WTC11 (cell line): ENCODE measurements around the gene WNT2. TPM values are rescaled to one million over a fixed set of nuclear protein-coding genes. Genes with fewer than 3 reads are reported as not detected.

Experiments used
- ATAC-seq: fragments of 200-7000 bp; cut with Tn5 transposase; 2 replicates; pipeline ENCODE4 v1.10.0; 2021; ENCODE audit warnings: mild to moderate bottlenecking, moderate library complexity
- CTCF ChIA-PET: fragments of 300-600 bp; sonication (Branson Sonifier 250); formaldehyde crosslinking; loops from one replicate; lab custom pipeline; 2021; ENCODE audit warnings: antibody characterized with exemption; lab: Charles Lee
- POLR2A ChIA-PET: fragments of 350-600 bp; sonication (Branson Sonifier 250); formaldehyde crosslinking; loops from one replicate; lab custom pipeline; 2021; ENCODE audit warnings: antibody characterized with exemption; lab: Charles Lee
- DNase-seq: peaks from one replicate; pipeline ENCODE4 v3.0.0; 2021; ENCODE audit warnings: low spot score
- H3K27ac Mint-ChIP-seq: 2 replicates; pipeline ENCODE4 v1.8.0; 2021; ENCODE audit warnings: mixed read lengths
- H3K27me3 Mint-ChIP-seq: 2 replicates; pipeline ENCODE4 v1.8.0; 2021; ENCODE audit warnings: low read depth, mild to moderate bottlenecking, moderate library complexity, mixed read lengths
- H3K36me3 Mint-ChIP-seq: 2 replicates; pipeline ENCODE4 v1.8.0; 2021; ENCODE audit warnings: mixed read lengths
- H3K4me1 Mint-ChIP-seq: 2 replicates; pipeline ENCODE4 v1.8.0; 2022; ENCODE audit warnings: mixed read lengths
- H3K4me3 Mint-ChIP-seq: 2 replicates; pipeline ENCODE4 v1.8.0; 2021; ENCODE audit warnings: mild to moderate bottlenecking, moderate library complexity, mixed read lengths
- H3K9me3 Mint-ChIP-seq: 2 replicates; pipeline ENCODE4 v1.8.0; 2021; ENCODE audit warnings: mixed read lengths
- ATF1 ChIP-seq: sonication (generic); formaldehyde crosslinking; IDR thresholded peaks from 2 replicates; pipeline ENCODE4 v1.8.1; 2023; ENCODE audit warnings: mild to moderate bottlenecking, moderate library complexity, missing genetic modification reagents
- CBFB ChIP-seq: sonication (generic); formaldehyde crosslinking; IDR thresholded peaks from 2 replicates; pipeline ENCODE4 v1.8.1; 2022; ENCODE audit warnings: mild to moderate bottlenecking, low read depth, missing genetic modification reagents
- ETV6 ChIP-seq: sonication (generic); formaldehyde crosslinking; IDR thresholded peaks from 2 replicates; pipeline ENCODE4 v1.8.1; 2022; ENCODE audit warnings: mild to moderate bottlenecking, missing genetic modification reagents
- FOXJ3 ChIP-seq: sonication (generic); formaldehyde crosslinking; IDR thresholded peaks from 2 replicates; pipeline ENCODE4 v1.9.0; 2021; ENCODE audit warnings: missing genetic modification reagents, mild to moderate bottlenecking, borderline replicate concordance
- MXD4 ChIP-seq: fragments of 250-450 bp; sonication (Bioruptor Pico); IDR thresholded peaks from 2 replicates; pipeline ENCODE4 v1.8.0; 2021; ENCODE audit warnings: mild to moderate bottlenecking, moderate library complexity, borderline replicate concordance
- NR2C2 ChIP-seq: sonication (generic); formaldehyde crosslinking; IDR thresholded peaks from 2 replicates; pipeline ENCODE4 v1.8.0; 2022; ENCODE audit warnings: mild to moderate bottlenecking, missing genetic modification reagents
- PRRX2 ChIP-seq: fragments of 250-450 bp; sonication (Bioruptor Pico); IDR thresholded peaks from 2 replicates; pipeline ENCODE4 v1.8.0; 2021; ENCODE audit warnings: mild to moderate bottlenecking
- SMAD3 ChIP-seq: sonication (generic); formaldehyde crosslinking; IDR thresholded peaks from 2 replicates; pipeline ENCODE4 v1.8.0; 2022; ENCODE audit warnings: missing genetic modification reagents, mild to moderate bottlenecking, borderline replicate concordance
- TEAD1 ChIP-seq: sonication (generic); formaldehyde crosslinking; IDR thresholded peaks from 2 replicates; pipeline ENCODE4 v1.8.0; 2022; ENCODE audit warnings: mild to moderate bottlenecking, missing genetic modification reagents
- TP53 ChIP-seq: sonication (generic); formaldehyde crosslinking; IDR thresholded peaks from 2 replicates; pipeline ENCODE4 v1.8.1; 2023; ENCODE audit warnings: mild to moderate bottlenecking, missing genetic modification reagents
- ZNF219 ChIP-seq: sonication (generic); formaldehyde crosslinking; IDR thresholded peaks from 2 replicates; pipeline ENCODE4 v1.8.0; 2023; ENCODE audit warnings: missing genetic modification reagents, mild to moderate bottlenecking, borderline replicate concordance
- ZNF423 ChIP-seq: fragments of 250-450 bp; sonication (Bioruptor Pico); IDR thresholded peaks from 2 replicates; pipeline ENCODE4 v2.1.2; 2022; ENCODE audit warnings: mild to moderate bottlenecking, moderate library complexity
- total RNA-seq: library from RNA; stranded (reverse); gene quantifications from 3 replicates; pipeline ENCODE4 v1.2.3, GENCODE V29; 2021
- TF ChIP-seq, protein P1 (sequence below): sonication (generic); formaldehyde crosslinking; IDR thresholded peaks from 2 replicates; pipeline ENCODE4 v1.8.1; 2023; ENCODE audit warnings: mild to moderate bottlenecking, missing genetic modification reagents, moderate library complexity
- TF ChIP-seq, protein P2 (sequence below): sonication (generic); formaldehyde crosslinking; IDR thresholded peaks from 2 replicates; pipeline ENCODE4 v1.8.1; 2022; ENCODE audit warnings: low read depth, missing genetic modification reagents, borderline replicate concordance
- TF ChIP-seq, protein P3 (sequence below): sonication (generic); formaldehyde crosslinking; IDR thresholded peaks from 2 replicates; pipeline ENCODE4 v1.8.0; 2023; ENCODE audit warnings: missing genetic modification reagents
- TF ChIP-seq, protein P4 (sequence below): sonication (generic); formaldehyde crosslinking; IDR thresholded peaks from 2 replicates; pipeline ENCODE4 v1.8.1; 2023; ENCODE audit warnings: mild to moderate bottlenecking, missing genetic modification reagents
- TF ChIP-seq, protein P5 (sequence below): fragments of 250-450 bp; sonication (Bioruptor Pico); IDR thresholded peaks from 2 replicates; pipeline ENCODE4 v2.1.2; 2022; ENCODE audit warnings: mild to moderate bottlenecking, moderate library complexity
- TF ChIP-seq, protein P6 (sequence below): sonication (generic); formaldehyde crosslinking; IDR thresholded peaks from 2 replicates; pipeline ENCODE4 v1.8.0; 2022; ENCODE audit warnings: missing genetic modification reagents
- TF ChIP-seq, protein P7 (sequence below): sonication (generic); formaldehyde crosslinking; IDR thresholded peaks from 2 replicates; pipeline ENCODE4 v1.8.1; 2022; ENCODE audit warnings: missing genetic modification reagents, borderline replicate concordance

The WNT2 gene
- total RNA-seq, 1 experiment from 2014 or later, result not detected

DNA sequence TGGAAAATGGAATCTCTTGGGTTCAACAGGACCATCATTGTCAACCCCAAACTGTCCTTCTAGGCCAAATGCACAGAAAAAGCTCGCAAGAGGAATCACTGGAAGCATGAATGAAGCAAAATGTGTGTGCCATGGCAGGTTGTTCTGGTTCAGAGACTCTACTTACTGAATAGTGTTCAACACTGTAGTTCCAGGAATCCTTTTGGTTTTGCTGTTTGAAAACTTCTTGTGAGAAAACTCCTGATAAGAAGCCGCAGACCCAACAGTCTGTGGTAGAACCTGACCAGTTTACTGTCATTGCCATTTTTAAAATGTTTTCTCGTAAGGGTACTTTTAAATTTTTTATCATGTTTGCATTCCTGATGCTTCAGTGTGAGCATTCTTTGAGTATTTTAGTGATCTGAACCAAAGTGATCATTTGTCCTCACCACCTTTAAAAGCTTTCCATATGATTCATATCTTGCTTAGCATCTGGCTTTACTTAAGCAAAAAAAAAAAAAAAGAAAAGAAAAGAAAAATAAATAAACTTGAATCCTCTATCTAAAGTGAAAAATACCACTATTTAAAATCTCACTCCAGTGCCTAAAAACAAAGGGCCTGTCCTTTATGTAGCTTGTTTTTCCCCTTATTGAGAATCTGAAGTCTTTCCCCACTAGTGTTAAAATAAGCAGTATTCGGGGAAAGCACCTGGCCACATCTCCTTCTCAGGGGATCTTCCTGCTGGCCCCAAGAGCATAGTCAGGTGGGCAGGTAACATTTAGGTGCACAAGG, 92.4 kb downstream of the WNT2 start (continued):
- TF ChIP-seq, protein P1, sequence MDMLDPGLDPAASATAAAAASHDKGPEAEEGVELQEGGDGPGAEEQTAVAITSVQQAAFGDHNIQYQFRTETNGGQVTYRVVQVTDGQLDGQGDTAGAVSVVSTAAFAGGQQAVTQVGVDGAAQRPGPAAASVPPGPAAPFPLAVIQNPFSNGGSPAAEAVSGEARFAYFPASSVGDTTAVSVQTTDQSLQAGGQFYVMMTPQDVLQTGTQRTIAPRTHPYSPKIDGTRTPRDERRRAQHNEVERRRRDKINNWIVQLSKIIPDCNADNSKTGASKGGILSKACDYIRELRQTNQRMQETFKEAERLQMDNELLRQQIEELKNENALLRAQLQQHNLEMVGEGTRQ (CRISPR knock-in tag), result no peak
- TF ChIP-seq FOXJ3 (CRISPR knock-in tag), result no peak

DNA sequence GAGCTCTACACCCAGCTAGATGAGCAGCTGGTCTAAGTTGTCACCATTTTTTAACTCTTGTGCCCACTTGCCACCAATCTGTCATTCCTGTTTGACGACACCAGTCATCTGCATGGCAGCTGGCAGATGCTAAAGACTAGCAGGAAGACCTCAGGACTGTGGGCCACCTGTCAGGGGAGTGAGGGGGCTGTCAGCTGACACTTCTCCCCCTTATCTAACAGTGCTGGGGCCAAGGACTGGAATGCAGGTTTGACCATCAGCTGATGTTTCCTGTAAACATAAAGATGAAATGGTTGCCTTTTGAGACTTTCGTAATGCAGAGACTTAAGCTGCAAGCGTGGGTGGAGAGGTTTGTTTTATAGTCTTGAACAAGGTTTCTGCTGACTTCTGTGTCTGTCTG, 93.5 kb downstream of the WNT2 start:
- Mint-ChIP-seq H3K4me3 (no peak overlapping the region), H3K27ac (no peak overlapping the region), H3K4me1 (peaks cover 8% of the 10 kb centered on the region), H3K27me3 (no peaks in the 10 kb centered on the region; the same call in 1 of the 2 replicates), H3K9me3 (no peaks in the 10 kb centered on the region), H3K36me3 (no peaks in the 10 kb centered on the region)
- ATAC-seq (no peak), DNase-seq (no peak)
- TF ChIP-seq, protein P2, sequence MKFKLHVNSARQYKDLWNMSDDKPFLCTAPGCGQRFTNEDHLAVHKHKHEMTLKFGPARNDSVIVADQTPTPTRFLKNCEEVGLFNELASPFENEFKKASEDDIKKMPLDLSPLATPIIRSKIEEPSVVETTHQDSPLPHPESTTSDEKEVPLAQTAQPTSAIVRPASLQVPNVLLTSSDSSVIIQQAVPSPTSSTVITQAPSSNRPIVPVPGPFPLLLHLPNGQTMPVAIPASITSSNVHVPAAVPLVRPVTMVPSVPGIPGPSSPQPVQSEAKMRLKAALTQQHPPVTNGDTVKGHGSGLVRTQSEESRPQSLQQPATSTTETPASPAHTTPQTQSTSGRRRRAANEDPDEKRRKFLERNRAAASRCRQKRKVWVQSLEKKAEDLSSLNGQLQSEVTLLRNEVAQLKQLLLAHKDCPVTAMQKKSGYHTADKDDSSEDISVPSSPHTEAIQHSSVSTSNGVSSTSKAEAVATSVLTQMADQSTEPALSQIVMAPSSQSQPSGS, result no peak
- TF ChIP-seq ZNF423 (CRISPR knock-in tag) (no peak), MXD4 (CRISPR knock-in tag) (no peak), PRRX2 (CRISPR knock-in tag) (no peak)
- POLR2A ChIA-PET, result no interaction called here
- CTCF ChIA-PET, result no interaction called here

DNA sequence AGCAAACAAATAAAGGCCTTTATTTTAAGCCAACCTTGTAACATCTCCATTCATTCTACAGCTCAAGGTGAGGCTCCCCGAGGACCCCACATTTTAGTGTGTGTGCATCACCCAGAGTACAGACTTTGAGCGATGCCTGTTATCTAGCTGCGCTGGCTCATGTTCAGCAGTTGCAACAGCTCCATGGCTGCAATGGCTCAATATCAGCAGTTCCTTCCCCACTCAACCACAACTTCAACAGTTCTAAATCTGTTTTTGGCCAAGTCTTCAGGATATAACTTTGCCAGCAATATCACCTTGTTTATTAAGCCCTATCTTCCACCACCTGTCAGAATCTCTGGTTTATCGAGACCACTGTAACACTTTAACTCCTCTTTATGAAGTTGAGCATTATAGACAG, 95.8 kb downstream of the WNT2 start:
- ChIA-PET CTCF (no interaction called here), POLR2A (no interaction called here)
- DNase-seq, result no peak
- Mint-ChIP-seq H3K9me3 (no peaks in the 10 kb centered on the region), H3K27me3 (no peaks in the 10 kb centered on the region; the same call in 1 of the 2 replicates), H3K4me3 (no peak overlapping the region), H3K27ac (no peak overlapping the region), H3K4me1 (peaks cover 8% of the 10 kb centered on the region), H3K36me3 (no peaks in the 10 kb centered on the region)
- ATAC-seq, result no peak
- TF ChIP-seq, protein P3, sequence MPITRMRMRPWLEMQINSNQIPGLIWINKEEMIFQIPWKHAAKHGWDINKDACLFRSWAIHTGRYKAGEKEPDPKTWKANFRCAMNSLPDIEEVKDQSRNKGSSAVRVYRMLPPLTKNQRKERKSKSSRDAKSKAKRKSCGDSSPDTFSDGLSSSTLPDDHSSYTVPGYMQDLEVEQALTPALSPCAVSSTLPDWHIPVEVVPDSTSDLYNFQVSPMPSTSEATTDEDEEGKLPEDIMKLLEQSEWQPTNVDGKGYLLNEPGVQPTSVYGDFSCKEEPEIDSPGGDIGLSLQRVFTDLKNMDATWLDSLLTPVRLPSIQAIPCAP (CRISPR knock-in tag), result no peak
- TF ChIP-seq, protein P4, sequence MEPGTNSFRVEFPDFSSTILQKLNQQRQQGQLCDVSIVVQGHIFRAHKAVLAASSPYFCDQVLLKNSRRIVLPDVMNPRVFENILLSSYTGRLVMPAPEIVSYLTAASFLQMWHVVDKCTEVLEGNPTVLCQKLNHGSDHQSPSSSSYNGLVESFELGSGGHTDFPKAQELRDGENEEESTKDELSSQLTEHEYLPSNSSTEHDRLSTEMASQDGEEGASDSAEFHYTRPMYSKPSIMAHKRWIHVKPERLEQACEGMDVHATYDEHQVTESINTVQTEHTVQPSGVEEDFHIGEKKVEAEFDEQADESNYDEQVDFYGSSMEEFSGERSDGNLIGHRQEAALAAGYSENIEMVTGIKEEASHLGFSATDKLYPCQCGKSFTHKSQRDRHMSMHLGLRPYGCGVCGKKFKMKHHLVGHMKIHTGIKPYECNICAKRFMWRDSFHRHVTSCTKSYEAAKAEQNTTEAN (CRISPR knock-in tag), result no peak
- TF ChIP-seq TP53 (CRISPR knock-in tag) (no peak), SMAD3 (CRISPR knock-in tag) (no peak), ATF1 (CRISPR knock-in tag) (no peak), ETV6 (no peak), TEAD1 (CRISPR knock-in tag) (no peak), CBFB (no peak), NR2C2 (CRISPR knock-in tag) (no peak), ZNF219 (no peak)
- TF ChIP-seq, protein P5, sequence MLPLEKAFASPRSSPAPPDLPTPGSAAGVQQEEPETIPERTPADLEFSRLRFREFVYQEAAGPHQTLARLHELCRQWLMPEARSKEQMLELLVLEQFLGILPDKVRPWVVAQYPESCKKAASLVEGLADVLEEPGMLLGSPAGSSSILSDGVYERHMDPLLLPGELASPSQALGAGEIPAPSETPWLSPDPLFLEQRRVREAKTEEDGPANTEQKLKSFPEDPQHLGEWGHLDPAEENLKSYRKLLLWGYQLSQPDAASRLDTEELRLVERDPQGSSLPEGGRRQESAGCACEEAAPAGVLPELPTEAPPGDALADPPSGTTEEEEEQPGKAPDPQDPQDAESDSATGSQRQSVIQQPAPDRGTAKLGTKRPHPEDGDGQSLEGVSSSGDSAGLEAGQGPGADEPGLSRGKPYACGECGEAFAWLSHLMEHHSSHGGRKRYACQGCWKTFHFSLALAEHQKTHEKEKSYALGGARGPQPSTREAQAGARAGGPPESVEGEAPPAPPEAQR (CRISPR knock-in tag), result no peak
- TF ChIP-seq, protein P6, sequence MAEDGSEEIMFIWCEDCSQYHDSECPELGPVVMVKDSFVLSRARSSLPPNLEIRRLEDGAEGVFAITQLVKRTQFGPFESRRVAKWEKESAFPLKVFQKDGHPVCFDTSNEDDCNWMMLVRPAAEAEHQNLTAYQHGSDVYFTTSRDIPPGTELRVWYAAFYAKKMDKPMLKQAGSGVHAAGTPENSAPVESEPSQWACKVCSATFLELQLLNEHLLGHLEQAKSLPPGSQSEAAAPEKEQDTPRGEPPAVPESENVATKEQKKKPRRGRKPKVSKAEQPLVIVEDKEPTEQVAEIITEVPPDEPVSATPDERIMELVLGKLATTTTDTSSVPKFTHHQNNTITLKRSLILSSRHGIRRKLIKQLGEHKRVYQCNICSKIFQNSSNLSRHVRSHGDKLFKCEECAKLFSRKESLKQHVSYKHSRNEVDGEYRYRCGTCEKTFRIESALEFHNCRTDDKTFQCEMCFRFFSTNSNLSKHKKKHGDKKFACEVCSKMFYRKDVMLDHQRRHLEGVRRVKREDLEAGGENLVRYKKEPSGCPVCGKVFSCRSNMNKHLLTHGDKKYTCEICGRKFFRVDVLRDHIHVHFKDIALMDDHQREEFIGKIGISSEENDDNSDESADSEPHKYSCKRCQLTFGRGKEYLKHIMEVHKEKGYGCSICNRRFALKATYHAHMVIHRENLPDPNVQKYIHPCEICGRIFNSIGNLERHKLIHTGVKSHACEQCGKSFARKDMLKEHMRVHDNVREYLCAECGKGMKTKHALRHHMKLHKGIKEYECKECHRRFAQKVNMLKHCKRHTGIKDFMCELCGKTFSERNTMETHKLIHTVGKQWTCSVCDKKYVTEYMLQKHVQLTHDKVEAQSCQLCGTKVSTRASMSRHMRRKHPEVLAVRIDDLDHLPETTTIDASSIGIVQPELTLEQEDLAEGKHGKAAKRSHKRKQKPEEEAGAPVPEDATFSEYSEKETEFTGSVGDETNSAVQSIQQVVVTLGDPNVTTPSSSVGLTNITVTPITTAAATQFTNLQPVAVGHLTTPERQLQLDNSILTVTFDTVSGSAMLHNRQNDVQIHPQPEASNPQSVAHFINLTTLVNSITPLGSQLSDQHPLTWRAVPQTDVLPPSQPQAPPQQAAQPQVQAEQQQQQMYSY (CRISPR knock-in tag), result no peak
- TF ChIP-seq, protein P7, sequence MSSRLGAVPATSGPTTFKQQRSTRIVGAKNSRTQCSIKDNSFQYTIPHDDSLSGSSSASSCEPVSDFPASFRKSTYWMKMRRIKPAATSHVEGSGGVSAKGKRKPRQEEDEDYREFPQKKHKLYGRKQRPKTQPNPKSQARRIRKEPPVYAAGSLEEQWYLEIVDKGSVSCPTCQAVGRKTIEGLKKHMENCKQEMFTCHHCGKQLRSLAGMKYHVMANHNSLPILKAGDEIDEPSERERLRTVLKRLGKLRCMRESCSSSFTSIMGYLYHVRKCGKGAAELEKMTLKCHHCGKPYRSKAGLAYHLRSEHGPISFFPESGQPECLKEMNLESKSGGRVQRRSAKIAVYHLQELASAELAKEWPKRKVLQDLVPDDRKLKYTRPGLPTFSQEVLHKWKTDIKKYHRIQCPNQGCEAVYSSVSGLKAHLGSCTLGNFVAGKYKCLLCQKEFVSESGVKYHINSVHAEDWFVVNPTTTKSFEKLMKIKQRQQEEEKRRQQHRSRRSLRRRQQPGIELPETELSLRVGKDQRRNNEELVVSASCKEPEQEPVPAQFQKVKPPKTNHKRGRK (CRISPR knock-in tag), result no peak
